Endothelial cell of umbilical vein (primary cell): ENCODE data around the gene PEAK3.

Source experiments
- EZH2 ChIP-seq: IDR thresholded peaks from 2 replicates; pipeline ENCODE4 v1.6.1; 2012; ENCODE audit warnings: borderline replicate concordance, low read depth, mild to moderate bottlenecking, moderate library complexity, low read length, inconsistent platforms; ENCODE audit not compliant: severe bottlenecking
- POLR2A ChIP-seq: IDR thresholded peaks from 2 replicates; pipeline ENCODE4 v1.6.1; 2012; ENCODE audit warnings: low read depth, mild to moderate bottlenecking, control low read depth, low read length
- POLR2AphosphoS5 ChIP-seq: IDR thresholded peaks from 2 replicates; pipeline ENCODE4 v1.6.1; 2012; ENCODE audit warnings: low read depth, mild to moderate bottlenecking, control low read depth, low read length, moderate library complexity; ENCODE audit not compliant: insufficient read depth
- TF ChIP-seq, protein P1 (sequence below), 2 donors: IDR thresholded peaks; 1 replicate in 1 of 2; 2 replicates in 1 of 2; pipeline ENCODE4 v1.5.1; 2011; ENCODE audit warnings: low read length in 2 of 2, mild to moderate bottlenecking in 2 of 2, moderate library complexity in 2 of 2, control low read depth in 1 of 2, inconsistent platforms in 1 of 2, low read depth in 1 of 2; ENCODE audit not compliant: insufficient read depth in 1 of 2; ENCODE audit errors: extremely low read depth in 1 of 2

DNA sequence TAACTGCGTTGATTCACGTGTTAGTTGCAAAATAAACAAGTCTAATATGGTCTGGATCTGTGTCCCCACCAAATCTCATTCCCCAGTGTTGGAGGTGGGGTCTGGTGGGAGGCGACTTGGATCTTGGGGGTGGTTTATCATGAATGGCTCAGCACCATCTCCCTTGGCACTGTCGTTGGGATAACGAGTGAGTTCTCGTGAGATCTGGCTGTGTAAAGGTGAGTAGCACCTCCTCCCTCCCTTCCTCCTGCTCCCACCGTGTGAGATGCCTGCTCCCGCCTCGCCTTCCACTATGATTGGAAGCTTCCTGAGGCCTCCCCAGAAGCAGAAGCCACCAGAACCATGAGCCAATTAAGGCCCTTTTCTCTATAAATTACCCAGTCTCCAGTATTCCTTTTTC is 4.8 kb downstream of the PEAK3 start:
- no peak for TF ChIP-seq POLR2A
- TF ChIP-seq, protein P1, sequence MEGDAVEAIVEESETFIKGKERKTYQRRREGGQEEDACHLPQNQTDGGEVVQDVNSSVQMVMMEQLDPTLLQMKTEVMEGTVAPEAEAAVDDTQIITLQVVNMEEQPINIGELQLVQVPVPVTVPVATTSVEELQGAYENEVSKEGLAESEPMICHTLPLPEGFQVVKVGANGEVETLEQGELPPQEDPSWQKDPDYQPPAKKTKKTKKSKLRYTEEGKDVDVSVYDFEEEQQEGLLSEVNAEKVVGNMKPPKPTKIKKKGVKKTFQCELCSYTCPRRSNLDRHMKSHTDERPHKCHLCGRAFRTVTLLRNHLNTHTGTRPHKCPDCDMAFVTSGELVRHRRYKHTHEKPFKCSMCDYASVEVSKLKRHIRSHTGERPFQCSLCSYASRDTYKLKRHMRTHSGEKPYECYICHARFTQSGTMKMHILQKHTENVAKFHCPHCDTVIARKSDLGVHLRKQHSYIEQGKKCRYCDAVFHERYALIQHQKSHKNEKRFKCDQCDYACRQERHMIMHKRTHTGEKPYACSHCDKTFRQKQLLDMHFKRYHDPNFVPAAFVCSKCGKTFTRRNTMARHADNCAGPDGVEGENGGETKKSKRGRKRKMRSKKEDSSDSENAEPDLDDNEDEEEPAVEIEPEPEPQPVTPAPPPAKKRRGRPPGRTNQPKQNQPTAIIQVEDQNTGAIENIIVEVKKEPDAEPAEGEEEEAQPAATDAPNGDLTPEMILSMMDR (IDR thresholded peaks at IDR 0.05; ENCODE audit: extremely low read depth in 1 of 2, insufficient read depth in 1 of 2, low read depth in 1 of 2, low read length in 2 of 2), result no peak
- no peak for TF ChIP-seq POLR2AphosphoS5
- no peak for TF ChIP-seq EZH2
